ENCODE measurements around the gene GPR4. TPM values are rescaled to one million over a fixed set of nuclear protein-coding genes. Genes with fewer than 3 reads are reported as not detected.

Gene GPR4
- total and polyA plus RNA-seq, 2 of the 8 experiments (the other 6 are each of a cell fraction or from before 2014, with no cell fraction given), result 0.19 to 0.39 TPM

DNA sequence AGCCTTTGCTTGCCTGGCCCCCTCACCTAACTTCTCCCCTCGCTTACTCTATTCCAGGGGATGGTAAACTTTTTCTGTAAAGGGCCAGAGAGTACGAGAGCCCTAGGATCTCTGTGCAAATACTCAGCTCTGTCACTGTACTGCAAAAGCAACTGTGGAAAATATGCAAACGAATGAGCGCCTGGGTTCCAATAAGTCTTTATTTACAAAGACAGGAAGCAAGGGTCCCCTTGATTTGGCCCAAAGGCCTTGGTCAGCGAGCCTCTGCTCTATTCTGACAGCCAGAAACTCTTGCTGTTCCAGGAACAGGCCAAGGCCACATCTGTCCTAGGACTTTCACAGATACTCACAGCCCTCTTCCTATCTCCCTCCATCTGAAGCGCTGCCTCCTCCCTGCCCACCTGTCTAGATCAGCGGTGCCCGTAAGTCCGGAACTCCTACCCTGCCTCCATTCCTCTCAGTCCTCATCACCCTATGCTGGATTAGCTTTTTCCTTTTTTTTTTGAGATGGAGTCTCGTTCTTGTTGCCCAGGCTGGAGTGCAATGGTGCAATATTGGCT, 54.7 kb downstream of the GPR4 start:
- Histone ChIP-seq H3K9ac (replicated peaks in 1 of 4; ENCODE audit: extremely low read depth in 1 of 4, low read depth in 3 of 4, low read length in 3 of 4) (no peak overlapping the region), H3K4me3 (ENCODE audit: extremely low read depth in 1 of 4, insufficient read depth in 2 of 4, low read depth in 3 of 4, low read length in 4 of 4) (no peak overlapping the region), H4K5ac (ENCODE audit: insufficient read length, low read depth, low read length) (no peak overlapping the region), H4K8ac (ENCODE audit: extremely low read depth, insufficient read depth, low read length) (no peak overlapping the region), H3K27me3 (replicated peaks in 1 of 4; ENCODE audit: control insufficient read depth in 3 of 4, extremely low read depth in 1 of 4, insufficient read depth in 3 of 4, low read length in 3 of 4) (no peaks in the 10 kb centered on the region), H2AK5ac (ENCODE audit: low read depth, low read length) (no peak overlapping the region), H3K79me1 (ENCODE audit: low read depth, low read length) (no peaks in the 10 kb centered on the region), H4K91ac (replicated peaks; ENCODE audit: insufficient read length, low read length) (no peak overlapping the region), H2BK15ac (ENCODE audit: low read length) (no peak overlapping the region), H3K4ac (replicated peaks; ENCODE audit: insufficient read length, low read depth, low read length) (no peak overlapping the region), H3K79me2 (ENCODE audit: control insufficient read depth in 1 of 2, insufficient read depth in 2 of 2, low read length in 2 of 2) (no peaks in the 10 kb centered on the region), H3K36me3 (ENCODE audit: control insufficient read depth in 2 of 4, insufficient read depth in 4 of 4, low read length in 3 of 4) (no peaks in the 10 kb centered on the region), H3K23me2 (ENCODE audit: low read depth, low read length) (no peaks in the 10 kb centered on the region), H3K4me2 (ENCODE audit: insufficient read depth in 1 of 2, low read depth in 2 of 2, low read length in 2 of 2) (no peak overlapping the region), H2AFZ (ENCODE audit: low read length) (no peak overlapping the region), H2BK20ac (ENCODE audit: low read length) (no peak overlapping the region), H3K27ac (ENCODE audit: low read depth, low read length) (no peak overlapping the region), H3K56ac (replicated peaks; ENCODE audit: insufficient read length, low read depth, low read length) (no peak overlapping the region), H4K20me1 (replicated peaks in 1 of 2; ENCODE audit: control insufficient read depth in 1 of 2, insufficient read depth in 2 of 2, low read length in 2 of 2) (no peaks in the 10 kb centered on the region), H3K4me1 (replicated peaks in 1 of 4; ENCODE audit: control insufficient read depth in 3 of 4, insufficient read depth in 4 of 4, low read length in 3 of 4) (peaks cover 0 to 3% (median 0%) of the 10 kb centered on the region in 4 experiments; a peak in 2 of 7 replicates), H2BK12ac (ENCODE audit: low read depth, low read length) (no peak overlapping the region), H3K14ac (ENCODE audit: insufficient read length) (no peak overlapping the region), H2BK5ac (ENCODE audit: low read depth, low read length) (no peak overlapping the region), H3K23ac (ENCODE audit: insufficient read length) (no peak overlapping the region), H2BK120ac (replicated peaks; ENCODE audit: low read depth, low read length) (no peak overlapping the region), H3K9me3 (ENCODE audit: insufficient read depth in 2 of 2, low read depth in 1 of 2, low read length in 1 of 2) (no peaks in the 10 kb centered on the region), H3K18ac (ENCODE audit: extremely low read depth, low read length) (no peak overlapping the region)
- POLR2A ChIA-PET (ENCODE audit: partially characterized antibody), result interaction anchor here (1.0 kb wide), 1 partner anchor 20 kb away, joined by 4 read pairs; no protein-coding TSS in a partner anchor
- CTCF ChIA-PET (ENCODE audit: partially characterized antibody), result interaction anchor here (0.7 to 4.7 kb wide), 4 partner anchors 9 to 24 kb away, joined by 3 to 37 read pairs (median 8); no protein-coding TSS in a partner anchor
- FAIRE-seq (no peak), DNase-seq (ENCODE audit: low read depth in 1 of 2, low spot score in 2 of 2) (no peak)
- WGBS, 2 experiments (ENCODE audit: extremely low coverage in 1 of 2, insufficient coverage in 1 of 2, insufficient read length in 1 of 2, insufficient replicate concordance in 2 of 2, low coverage in 1 of 2, low lambda C conversion rate in 2 of 2, missing lambda C conversion rate in 1 of 2), result 91% methylated on average over 9 of the region's 10 CpGs; no CpG with 5 or more reads in 1 of the 2 experiments
- TF ChIP-seq MAFK (IDR thresholded peaks at IDR 0.05; ENCODE audit: low read depth, low read length) (no peak), ASH2L (IDR thresholded peaks at IDR 0.05; ENCODE audit: low read length) (no peak), SP4 (IDR thresholded peaks at IDR 0.05; ENCODE audit: low read length) (no peak), SP2 (IDR thresholded peaks at IDR 0.05; ENCODE audit: low read length) (no peak), CBX5 (IDR thresholded peaks at IDR 0.05; ENCODE audit: low read depth, low read length) (no peak), RFX5 (IDR thresholded peaks at IDR 0.05; ENCODE audit: borderline replicate concordance, low read depth, low read length) (no peak), PHF8 (conservative IDR thresholded peaks at IDR 0.05; ENCODE audit: low read depth, low read length) (no peak), KDM5A (IDR thresholded peaks at IDR 0.05; ENCODE audit: low read length) (no peak), KDM1A (IDR thresholded peaks at IDR 0.05; ENCODE audit: borderline replicate concordance, low read length) (no peak), CHD2 (IDR thresholded peaks at IDR 0.05; ENCODE audit: low read length) (no peak), JUND (IDR thresholded peaks at IDR 0.05; ENCODE audit: low read length) (no peak), CREB1 (IDR thresholded peaks at IDR 0.05) (no peak), EGR1 (IDR thresholded peaks at IDR 0.05; ENCODE audit: borderline replicate concordance, low read depth, low read length) (no peak), RXRA (IDR thresholded peaks at IDR 0.05; ENCODE audit: insufficient read depth, low read depth, low read length) (no peak), YY1 (IDR thresholded peaks at IDR 0.05; ENCODE audit: low read depth, low read length) (no peak)
